SK-N-SH treated with all-trans-retinoic acid at 6 μM for 48 hours (cell line): ENCODE measurements around the gene MCTP2.

ENCODE experiments used
- ATAC-seq: fragments of 200-7000 bp; cut with Tn5 transposase; 3 replicates; pipeline ENCODE4 v1.9.1; 2020; ENCODE audit warnings: mild to moderate bottlenecking, moderate library complexity
- ARNTL ChIP-seq: fragments of 450-650 bp; formaldehyde crosslinking; IDR thresholded peaks from 2 replicates; pipeline ENCODE4 v1.5.0; 2020; ENCODE audit warnings: low read depth, mild to moderate bottlenecking, moderate library complexity, borderline replicate concordance
- BACH2 ChIP-seq: fragments of 250-450 bp; sonication (Bioruptor Pico); IDR thresholded peaks from 2 replicates; pipeline ENCODE4 v1.9.0; 2021; ENCODE audit warnings: mild to moderate bottlenecking, borderline replicate concordance
- CREB5 ChIP-seq: fragments of 250-450 bp; sonication (Bioruptor Pico); IDR thresholded peaks from 2 replicates; pipeline ENCODE4 v1.5.1; 2020; ENCODE audit warnings: low read depth, mild to moderate bottlenecking, moderate library complexity
- CSDC2 ChIP-seq: fragments of 250-450 bp; sonication (Bioruptor Pico); IDR thresholded peaks from 2 replicates; pipeline ENCODE4 v1.5.0; 2020; ENCODE audit warnings: mild to moderate bottlenecking, moderate library complexity
- CSRNP3 ChIP-seq: fragments of 250-450 bp; sonication (Bioruptor Pico); IDR thresholded peaks from 2 replicates; pipeline ENCODE4 v1.5.1; 2021; ENCODE audit warnings: mild to moderate bottlenecking, moderate library complexity
- ESRRG ChIP-seq: fragments of 250-450 bp; sonication (Bioruptor Pico); IDR thresholded peaks from 2 replicates; pipeline ENCODE4 v1.6.1; 2021; ENCODE audit warnings: mild to moderate bottlenecking
- GLIS3 ChIP-seq: fragments of 250-450 bp; sonication (Bioruptor Pico); IDR thresholded peaks from 2 replicates; pipeline ENCODE4 v1.5.0; 2020; ENCODE audit warnings: mild to moderate bottlenecking, moderate library complexity
- ISL1 ChIP-seq: fragments of 250-450 bp; sonication (Bioruptor Pico); IDR thresholded peaks from 2 replicates; pipeline ENCODE4 v2.1.2; 2022; ENCODE audit warnings: mild to moderate bottlenecking, moderate library complexity
- OSR1 ChIP-seq: fragments of 250-450 bp; sonication (Bioruptor Pico); IDR thresholded peaks from 2 replicates; pipeline ENCODE4 v1.8.0; 2022; ENCODE audit warnings: moderate library complexity, mild to moderate bottlenecking, inconsistent platforms
- PPARA ChIP-seq: fragments of 250-450 bp; sonication (Bioruptor Pico); IDR thresholded peaks from 2 replicates; pipeline ENCODE4 v1.5.0; 2020; ENCODE audit warnings: mild to moderate bottlenecking, borderline replicate concordance
- RARB ChIP-seq: fragments of 250-450 bp; sonication (Bioruptor Pico); IDR thresholded peaks from 2 replicates; pipeline ENCODE4 v1.8.0; 2021; ENCODE audit warnings: mild to moderate bottlenecking, moderate library complexity
- SNAI2 ChIP-seq: fragments of 250-450 bp; sonication (Bioruptor Pico); IDR thresholded peaks from 2 replicates; pipeline ENCODE4 v1.5.0; 2020; ENCODE audit warnings: mild to moderate bottlenecking, moderate library complexity
- TCF4 ChIP-seq: fragments of 250-450 bp; sonication (Bioruptor Pico); IDR thresholded peaks from 2 replicates; pipeline ENCODE4 v1.8.0; 2021; ENCODE audit warnings: mild to moderate bottlenecking, moderate library complexity, borderline replicate concordance
- TOX ChIP-seq: fragments of 250-450 bp; sonication (Bioruptor Pico); IDR thresholded peaks from 2 replicates; pipeline ENCODE4 v1.8.0; 2021; ENCODE audit warnings: mild to moderate bottlenecking, moderate library complexity, borderline replicate concordance
- TSHZ2 ChIP-seq: fragments of 250-450 bp; sonication (Bioruptor Pico); IDR thresholded peaks from 2 replicates; pipeline ENCODE4 v1.5.0; 2020; ENCODE audit warnings: mild to moderate bottlenecking, moderate library complexity
- ZC3H10 ChIP-seq: fragments of 250-450 bp; sonication (Bioruptor Pico); IDR thresholded peaks from 2 replicates; pipeline ENCODE4 v1.5.1; 2021; ENCODE audit warnings: mild to moderate bottlenecking, moderate library complexity
- ZFP30 ChIP-seq: fragments of 450-650 bp; formaldehyde crosslinking; IDR thresholded peaks from 2 replicates; pipeline ENCODE4 v1.5.0; 2022; ENCODE audit warnings: mild to moderate bottlenecking, moderate library complexity
- ZNF565 ChIP-seq: fragments of 450-650 bp; formaldehyde crosslinking; conservative IDR thresholded peaks from 2 replicates; pipeline ENCODE4 v1.5.0; 2020; ENCODE audit warnings: low read depth, mild to moderate bottlenecking, moderate library complexity
- ZNF70 ChIP-seq: fragments of 450-650 bp; formaldehyde crosslinking; IDR thresholded peaks from 2 replicates; pipeline ENCODE4 v1.5.0; 2020; ENCODE audit warnings: mild to moderate bottlenecking, moderate library complexity
- TF ChIP-seq, protein P1 (sequence below): fragments of 250-450 bp; sonication (Bioruptor Pico); IDR thresholded peaks from 2 replicates; pipeline ENCODE4 v1.8.0; 2021; ENCODE audit warnings: low read depth, mild to moderate bottlenecking, moderate library complexity, borderline replicate concordance
- TF ChIP-seq, protein P2 (sequence below): fragments of 250-450 bp; sonication (Bioruptor Pico); IDR thresholded peaks from 2 replicates; pipeline ENCODE4 v1.8.0; 2020; ENCODE audit warnings: mild to moderate bottlenecking, moderate library complexity, borderline replicate concordance

Gene MCTP2

GRCh38 chr15:94524565-94524964, 293.2 kb downstream of the MCTP2 start:
- no peak for ATAC-seq
- TF ChIP-seq, protein P1, sequence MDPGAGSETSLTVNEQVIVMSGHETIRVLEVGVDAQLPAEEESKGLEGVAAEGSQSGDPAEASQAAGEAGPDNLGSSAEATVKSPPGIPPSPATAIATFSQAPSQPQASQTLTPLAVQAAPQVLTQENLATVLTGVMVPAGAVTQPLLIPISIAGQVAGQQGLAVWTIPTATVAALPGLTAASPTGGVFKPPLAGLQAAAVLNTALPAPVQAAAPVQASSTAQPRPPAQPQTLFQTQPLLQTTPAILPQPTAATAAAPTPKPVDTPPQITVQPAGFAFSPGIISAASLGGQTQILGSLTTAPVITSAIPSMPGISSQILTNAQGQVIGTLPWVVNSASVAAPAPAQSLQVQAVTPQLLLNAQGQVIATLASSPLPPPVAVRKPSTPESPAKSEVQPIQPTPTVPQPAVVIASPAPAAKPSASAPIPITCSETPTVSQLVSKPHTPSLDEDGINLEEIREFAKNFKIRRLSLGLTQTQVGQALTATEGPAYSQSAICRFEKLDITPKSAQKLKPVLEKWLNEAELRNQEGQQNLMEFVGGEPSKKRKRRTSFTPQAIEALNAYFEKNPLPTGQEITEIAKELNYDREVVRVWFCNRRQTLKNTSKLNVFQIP (CRISPR knock-in tag): no peak
- TF ChIP-seq PPARA (CRISPR knock-in tag) (no peak), BACH2 (CRISPR knock-in tag) (no peak), GLIS3 (CRISPR knock-in tag) (no peak), TSHZ2 (CRISPR knock-in tag) (no peak), ZNF565 (no peak), TOX (CRISPR knock-in tag) (no peak), SNAI2 (no peak), ZNF70 (CRISPR knock-in tag) (no peak), CREB5 (CRISPR knock-in tag) (no peak), CSRNP3 (CRISPR knock-in tag) (no peak), RARB (CRISPR knock-in tag) (no peak), ZC3H10 (no peak), ISL1 (CRISPR knock-in tag) (no peak)

DNA sequence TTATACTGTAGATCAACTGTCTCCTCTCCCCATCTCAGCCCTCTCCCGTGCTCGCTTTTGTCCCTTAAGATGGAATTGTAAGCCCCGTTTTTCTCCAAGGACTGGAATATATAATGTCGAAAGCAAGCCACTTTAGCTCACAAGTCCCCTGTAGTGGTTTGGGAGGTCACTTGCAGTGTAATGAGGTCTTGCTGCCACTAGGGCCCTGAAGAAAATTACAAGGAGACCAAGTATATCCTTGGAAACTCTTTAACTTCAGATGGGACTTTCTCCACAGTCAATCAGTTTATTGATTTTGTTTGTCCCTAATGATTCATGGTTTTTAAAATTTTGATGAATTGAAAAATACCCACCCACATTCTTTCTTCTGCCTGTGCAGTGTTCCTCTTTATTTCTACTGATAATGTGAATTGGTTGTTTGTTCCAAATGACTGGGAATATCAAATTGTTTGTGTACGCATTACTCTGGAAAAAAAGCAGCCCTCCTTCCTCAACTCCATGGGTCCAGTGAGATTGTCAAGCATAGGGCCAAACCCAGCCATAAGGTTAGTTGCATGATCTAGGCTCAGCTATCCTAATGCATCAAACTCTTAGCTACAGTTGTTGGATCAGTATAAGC, 294.8 kb downstream of the MCTP2 start:
- ATAC-seq: no peak
- TF ChIP-seq ZFP30 (CRISPR knock-in tag) (no peak), ZNF565 (no peak), GLIS3 (CRISPR knock-in tag) (no peak), CREB5 (CRISPR knock-in tag) (no peak), PPARA (CRISPR knock-in tag) (no peak), OSR1 (CRISPR knock-in tag) (no peak), CSDC2 (CRISPR knock-in tag) (no peak), ARNTL (CRISPR knock-in tag) (no peak), CSRNP3 (CRISPR knock-in tag) (no peak), ZC3H10 (no peak), TCF4 (CRISPR knock-in tag) (no peak)

DNA sequence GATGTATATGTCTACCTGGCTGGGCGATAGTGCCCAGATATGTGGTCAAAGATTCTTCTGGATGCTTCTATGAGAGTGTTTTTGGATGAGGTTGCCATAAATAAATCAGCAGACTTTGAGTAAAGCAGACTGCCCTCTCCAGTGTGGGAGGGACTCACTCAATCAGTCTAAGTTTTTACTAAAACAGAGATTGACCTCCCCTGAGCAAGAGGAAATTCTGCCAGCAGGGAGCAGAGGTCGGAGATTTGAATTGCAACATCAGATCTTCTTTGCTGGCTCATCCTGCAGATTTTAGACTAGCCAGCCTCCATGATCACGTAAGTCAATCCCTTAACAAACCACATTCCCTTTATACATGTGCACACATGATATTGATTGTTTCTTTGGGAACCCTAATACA, 300.9 kb downstream of the MCTP2 start:
- ATAC-seq: no peak
- TF ChIP-seq CSRNP3 (CRISPR knock-in tag): no peak
- TF ChIP-seq TCF4 (CRISPR knock-in tag): no peak
- TF ChIP-seq OSR1 (CRISPR knock-in tag): no peak
- TF ChIP-seq ZC3H10: no peak
- TF ChIP-seq, protein P2, sequence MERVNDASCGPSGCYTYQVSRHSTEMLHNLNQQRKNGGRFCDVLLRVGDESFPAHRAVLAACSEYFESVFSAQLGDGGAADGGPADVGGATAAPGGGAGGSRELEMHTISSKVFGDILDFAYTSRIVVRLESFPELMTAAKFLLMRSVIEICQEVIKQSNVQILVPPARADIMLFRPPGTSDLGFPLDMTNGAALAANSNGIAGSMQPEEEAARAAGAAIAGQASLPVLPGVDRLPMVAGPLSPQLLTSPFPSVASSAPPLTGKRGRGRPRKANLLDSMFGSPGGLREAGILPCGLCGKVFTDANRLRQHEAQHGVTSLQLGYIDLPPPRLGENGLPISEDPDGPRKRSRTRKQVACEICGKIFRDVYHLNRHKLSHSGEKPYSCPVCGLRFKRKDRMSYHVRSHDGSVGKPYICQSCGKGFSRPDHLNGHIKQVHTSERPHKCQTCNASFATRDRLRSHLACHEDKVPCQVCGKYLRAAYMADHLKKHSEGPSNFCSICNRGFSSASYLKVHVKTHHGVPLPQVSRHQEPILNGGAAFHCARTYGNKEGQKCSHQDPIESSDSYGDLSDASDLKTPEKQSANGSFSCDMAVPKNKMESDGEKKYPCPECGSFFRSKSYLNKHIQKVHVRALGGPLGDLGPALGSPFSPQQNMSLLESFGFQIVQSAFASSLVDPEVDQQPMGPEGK (CRISPR knock-in tag): no peak
- no peak for TF ChIP-seq PPARA (CRISPR knock-in tag)
- TF ChIP-seq SNAI2: no peak
- TF ChIP-seq CREB5 (CRISPR knock-in tag): no peak
- TF ChIP-seq BACH2 (CRISPR knock-in tag): no peak
- TF ChIP-seq ESRRG (CRISPR knock-in tag): no peak
- no peak for TF ChIP-seq ZFP30 (CRISPR knock-in tag)
